ENCODE results near the gene PRKN.
A peak's percentile ranks its signal among the peaks of the same experiment; 100 is the strongest.

The PRKN gene

DNA sequence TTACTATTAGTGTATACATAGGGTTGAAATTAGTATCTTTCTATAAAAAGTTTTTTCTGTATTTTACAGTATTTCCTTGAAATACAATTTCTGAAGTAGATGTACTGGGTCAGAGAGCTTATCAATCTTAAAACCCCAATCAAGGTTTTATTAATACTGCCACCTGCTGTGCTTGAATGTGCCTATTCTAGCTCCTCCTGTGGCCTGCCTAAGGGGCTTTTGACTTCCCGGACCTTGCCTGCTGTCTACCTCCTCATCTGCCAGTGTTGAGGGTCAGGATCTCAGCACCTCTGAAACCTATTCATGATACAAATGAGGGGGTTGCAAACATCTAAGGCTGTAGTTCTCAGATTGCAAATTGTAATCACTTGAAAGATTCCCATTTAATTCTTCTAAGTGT, 9.4 kb upstream of the PRKN start:
- DNase-seq (ENCODE audit: low read depth in 1 of 2, low spot score in 1 of 2): no peak
- no peaks in the 10 kb centered on the region for H3K27me3 ChIP-seq (ENCODE audit: insufficient read depth, poor library complexity, severe bottlenecking)
- H3K4me3 ChIP-seq (replicated peaks; ENCODE audit: insufficient read depth, low read length): no peak overlapping the region
- H3K27ac ChIP-seq (replicated peaks): no peak overlapping the region
- TF ChIP-seq, protein P1, sequence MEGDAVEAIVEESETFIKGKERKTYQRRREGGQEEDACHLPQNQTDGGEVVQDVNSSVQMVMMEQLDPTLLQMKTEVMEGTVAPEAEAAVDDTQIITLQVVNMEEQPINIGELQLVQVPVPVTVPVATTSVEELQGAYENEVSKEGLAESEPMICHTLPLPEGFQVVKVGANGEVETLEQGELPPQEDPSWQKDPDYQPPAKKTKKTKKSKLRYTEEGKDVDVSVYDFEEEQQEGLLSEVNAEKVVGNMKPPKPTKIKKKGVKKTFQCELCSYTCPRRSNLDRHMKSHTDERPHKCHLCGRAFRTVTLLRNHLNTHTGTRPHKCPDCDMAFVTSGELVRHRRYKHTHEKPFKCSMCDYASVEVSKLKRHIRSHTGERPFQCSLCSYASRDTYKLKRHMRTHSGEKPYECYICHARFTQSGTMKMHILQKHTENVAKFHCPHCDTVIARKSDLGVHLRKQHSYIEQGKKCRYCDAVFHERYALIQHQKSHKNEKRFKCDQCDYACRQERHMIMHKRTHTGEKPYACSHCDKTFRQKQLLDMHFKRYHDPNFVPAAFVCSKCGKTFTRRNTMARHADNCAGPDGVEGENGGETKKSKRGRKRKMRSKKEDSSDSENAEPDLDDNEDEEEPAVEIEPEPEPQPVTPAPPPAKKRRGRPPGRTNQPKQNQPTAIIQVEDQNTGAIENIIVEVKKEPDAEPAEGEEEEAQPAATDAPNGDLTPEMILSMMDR (IDR thresholded peaks at IDR 0.05; ENCODE audit: insufficient read depth, low read length): no peak
- TF ChIP-seq GABPA (IDR thresholded peaks at IDR 0.05; ENCODE audit: low read depth) (no peak), SPI1 (IDR thresholded peaks at IDR 0.05; ENCODE audit: borderline replicate concordance, low read depth) (no peak), POLR2AphosphoS5 (IDR thresholded peaks at IDR 0.05; ENCODE audit: low read depth) (no peak)
- TF ChIP-seq, protein P2, sequence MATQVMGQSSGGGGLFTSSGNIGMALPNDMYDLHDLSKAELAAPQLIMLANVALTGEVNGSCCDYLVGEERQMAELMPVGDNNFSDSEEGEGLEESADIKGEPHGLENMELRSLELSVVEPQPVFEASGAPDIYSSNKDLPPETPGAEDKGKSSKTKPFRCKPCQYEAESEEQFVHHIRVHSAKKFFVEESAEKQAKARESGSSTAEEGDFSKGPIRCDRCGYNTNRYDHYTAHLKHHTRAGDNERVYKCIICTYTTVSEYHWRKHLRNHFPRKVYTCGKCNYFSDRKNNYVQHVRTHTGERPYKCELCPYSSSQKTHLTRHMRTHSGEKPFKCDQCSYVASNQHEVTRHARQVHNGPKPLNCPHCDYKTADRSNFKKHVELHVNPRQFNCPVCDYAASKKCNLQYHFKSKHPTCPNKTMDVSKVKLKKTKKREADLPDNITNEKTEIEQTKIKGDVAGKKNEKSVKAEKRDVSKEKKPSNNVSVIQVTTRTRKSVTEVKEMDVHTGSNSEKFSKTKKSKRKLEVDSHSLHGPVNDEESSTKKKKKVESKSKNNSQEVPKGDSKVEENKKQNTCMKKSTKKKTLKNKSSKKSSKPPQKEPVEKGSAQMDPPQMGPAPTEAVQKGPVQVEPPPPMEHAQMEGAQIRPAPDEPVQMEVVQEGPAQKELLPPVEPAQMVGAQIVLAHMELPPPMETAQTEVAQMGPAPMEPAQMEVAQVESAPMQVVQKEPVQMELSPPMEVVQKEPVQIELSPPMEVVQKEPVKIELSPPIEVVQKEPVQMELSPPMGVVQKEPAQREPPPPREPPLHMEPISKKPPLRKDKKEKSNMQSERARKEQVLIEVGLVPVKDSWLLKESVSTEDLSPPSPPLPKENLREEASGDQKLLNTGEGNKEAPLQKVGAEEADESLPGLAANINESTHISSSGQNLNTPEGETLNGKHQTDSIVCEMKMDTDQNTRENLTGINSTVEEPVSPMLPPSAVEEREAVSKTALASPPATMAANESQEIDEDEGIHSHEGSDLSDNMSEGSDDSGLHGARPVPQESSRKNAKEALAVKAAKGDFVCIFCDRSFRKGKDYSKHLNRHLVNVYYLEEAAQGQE (IDR thresholded peaks at IDR 0.05; ENCODE audit: insufficient replicate concordance, low read depth): no peak

DNA sequence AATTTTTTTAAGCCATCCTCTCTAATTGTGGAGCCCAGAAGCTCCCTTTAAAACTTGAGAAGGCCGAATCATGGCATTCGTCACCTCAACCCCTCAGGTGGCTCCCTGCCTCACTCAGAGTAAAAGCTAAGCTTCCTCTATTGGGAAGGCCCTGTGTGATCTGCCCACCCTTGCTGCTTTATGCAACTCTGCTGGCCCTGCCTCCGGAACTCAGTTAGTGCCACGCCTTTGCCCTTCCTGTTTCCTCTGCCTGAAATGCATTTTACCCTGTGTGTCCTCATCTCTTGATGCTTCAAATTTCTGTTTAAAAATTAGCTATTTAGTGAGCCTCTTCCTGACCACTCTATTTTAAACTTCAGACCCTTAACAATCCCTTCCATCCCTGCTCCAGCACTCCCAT, 5.9 kb upstream of the PRKN start:
- Histone ChIP-seq H3K27ac (replicated peaks) (no peak overlapping the region), H3K27me3 (ENCODE audit: insufficient read depth, poor library complexity, severe bottlenecking) (no peaks in the 10 kb centered on the region), H3K4me3 (replicated peaks; ENCODE audit: insufficient read depth, low read length) (no peak overlapping the region)
- DNase-seq (ENCODE audit: low read depth in 1 of 2, low spot score in 1 of 2): peak in 1 of 2 experiments; percentile 75
- TF ChIP-seq POLR2AphosphoS5 (IDR thresholded peaks at IDR 0.05; ENCODE audit: low read depth) (no peak), SPI1 (IDR thresholded peaks at IDR 0.05; ENCODE audit: borderline replicate concordance, low read depth) (peak; percentile 44; the same call in 1 of the 2 replicates), GABPA (IDR thresholded peaks at IDR 0.05; ENCODE audit: low read depth) (peak; percentile 71)
- TF ChIP-seq, protein P2 (IDR thresholded peaks at IDR 0.05; ENCODE audit: insufficient replicate concordance, low read depth): no peak
- TF ChIP-seq, protein P1 (IDR thresholded peaks at IDR 0.05; ENCODE audit: insufficient read depth, low read length): no peak

DNA sequence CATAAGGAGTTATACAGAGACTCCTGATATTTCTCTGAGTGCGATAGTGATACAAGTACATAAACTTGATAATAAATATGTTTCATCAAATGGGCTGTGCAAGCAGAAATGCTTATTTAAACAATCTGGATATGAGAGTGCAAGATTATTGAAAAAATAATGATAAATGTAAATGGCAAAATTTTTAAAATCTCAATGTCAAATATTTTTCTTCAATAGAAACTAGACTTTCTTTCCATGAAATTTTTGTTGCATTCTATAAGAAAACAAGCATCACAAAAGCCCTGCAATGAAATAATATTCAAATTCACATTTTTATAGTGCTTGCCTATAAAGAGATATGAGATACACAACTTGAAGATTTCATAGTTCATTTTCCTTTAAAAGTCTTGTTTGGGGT, 2.9 kb upstream of the PRKN start:
- DNase-seq (ENCODE audit: low read depth in 1 of 2, low spot score in 1 of 2): no peak
- Histone ChIP-seq H3K27me3 (ENCODE audit: insufficient read depth, poor library complexity, severe bottlenecking) (no peaks in the 10 kb centered on the region), H3K27ac (replicated peaks) (no peak overlapping the region), H3K4me3 (replicated peaks; ENCODE audit: insufficient read depth, low read length) (no peak overlapping the region)
- TF ChIP-seq POLR2AphosphoS5 (IDR thresholded peaks at IDR 0.05; ENCODE audit: low read depth): no peak
- TF ChIP-seq SPI1 (IDR thresholded peaks at IDR 0.05; ENCODE audit: borderline replicate concordance, low read depth): no peak
- no peak for TF ChIP-seq GABPA (IDR thresholded peaks at IDR 0.05; ENCODE audit: low read depth)
- TF ChIP-seq, protein P2 (IDR thresholded peaks at IDR 0.05; ENCODE audit: insufficient replicate concordance, low read depth): no peak
- TF ChIP-seq, protein P1 (IDR thresholded peaks at IDR 0.05; ENCODE audit: insufficient read depth, low read length): no peak
